Measurements from ENCODE around the gene HEMGN.

The HEMGN gene

GRCh38 chr9:97895695-97896332, 42.2 kb downstream of the HEMGN start:
- TF ChIP-seq CTCF (IDR thresholded peaks at IDR 0.05; ENCODE audit: borderline replicate concordance, insufficient read depth, low read depth, low read length): peak; percentile 16; the same call in 1 of the 2 replicates
- no peak overlapping the region for H3K4me3 ChIP-seq (ENCODE audit: low read depth, low read length)

- no peak overlapping the region for H3K4me3 ChIP-seq (ENCODE audit: low read depth, low read length)
- no peak for TF ChIP-seq CTCF (IDR thresholded peaks at IDR 0.05; ENCODE audit: borderline replicate concordance, insufficient read depth, low read depth, low read length)
Measured at GRCh38 chr9:97895211-97895610, 42.8 kb downstream of the HEMGN start.

- H3K4me3 ChIP-seq (ENCODE audit: low read depth, low read length): no peak overlapping the region
- TF ChIP-seq CTCF (IDR thresholded peaks at IDR 0.05; ENCODE audit: borderline replicate concordance, insufficient read depth, low read depth, low read length): no peak
Measured at GRCh38 chr9:97892421-97892820, 45.6 kb downstream of the HEMGN start.

- H3K4me3 ChIP-seq (ENCODE audit: low read depth, low read length): no peak overlapping the region
- no peak for TF ChIP-seq CTCF (IDR thresholded peaks at IDR 0.05; ENCODE audit: borderline replicate concordance, insufficient read depth, low read depth, low read length)
Measured at GRCh38 chr9:97891736-97892135, 46.2 kb downstream of the HEMGN start.

- TF ChIP-seq CTCF (IDR thresholded peaks at IDR 0.05; ENCODE audit: borderline replicate concordance, insufficient read depth, low read depth, low read length): peak; percentile 81
- H3K4me3 ChIP-seq (ENCODE audit: low read depth, low read length): no peak overlapping the region
Measured at GRCh38 chr9:97889941-97890887, 47.8 kb downstream of the HEMGN start.

- no peak overlapping the region for H3K4me3 ChIP-seq (ENCODE audit: low read depth, low read length)
- TF ChIP-seq CTCF (IDR thresholded peaks at IDR 0.05; ENCODE audit: borderline replicate concordance, insufficient read depth, low read depth, low read length): no peak
Measured at GRCh38 chr9:97880336-97880735, 57.6 kb downstream of the HEMGN start.

Measured in GM12875 (cell line).